Liver (tissue), 9 donors: ENCODE measurements around the gene ZSCAN10. TPM values are rescaled to one million over a fixed set of nuclear protein-coding genes. Genes with fewer than 3 reads are reported as not detected.

Source experiments
- DNase-seq: peaks from one replicate; pipeline ENCODE4 v3.0.0-alpha.2; 2017; ENCODE audit warnings: low spot score
- H3K27ac ChIP-seq, 2 donors: one replicate each; pipeline ENCODE4 v1.7.0; 2013; ENCODE audit warnings: inconsistent platforms in 2 of 2, low read length in 2 of 2, control low read depth in 1 of 2, low read depth in 1 of 2, mild to moderate bottlenecking in 1 of 2
- H3K27me3 ChIP-seq, 4 donors: one replicate each; pipeline versions ENCODE4 v1.6.1 to v1.7.0; 2013; ENCODE audit warnings: low read length in 3 of 4, inconsistent platforms in 1 of 4, mild to moderate bottlenecking in 1 of 4, moderate library complexity in 1 of 4; ENCODE audit not compliant: control insufficient read depth in 4 of 4, insufficient read depth in 4 of 4
- H3K36me3 ChIP-seq, 4 donors: one replicate each; pipeline versions ENCODE4 v1.6.1 to v1.7.0; 2013; ENCODE audit warnings: low read length in 3 of 4, mild to moderate bottlenecking in 3 of 4, low read depth in 1 of 4, moderate library complexity in 1 of 4; ENCODE audit not compliant: control insufficient read depth in 4 of 4, insufficient read depth in 3 of 4
- H3K4me1 ChIP-seq, 4 donors: one replicate each; pipeline versions ENCODE4 v1.6.1 to v1.7.0; 2013; ENCODE audit warnings: low read length in 3 of 4, mild to moderate bottlenecking in 3 of 4, moderate library complexity in 1 of 4; ENCODE audit not compliant: control insufficient read depth in 4 of 4, insufficient read depth in 4 of 4
- H3K4me3 ChIP-seq, 3 donors: one replicate each; pipeline versions ENCODE4 v1.6.1 to v1.7.0; 2013; ENCODE audit warnings: low read length in 3 of 3, control low read depth in 1 of 3, low read depth in 1 of 3, mild to moderate bottlenecking in 1 of 3
- H3K9ac ChIP-seq, 2 donors: one replicate each; pipeline ENCODE4 v1.7.0; 2013; ENCODE audit warnings: low read length in 2 of 2, mild to moderate bottlenecking in 2 of 2, moderate library complexity in 2 of 2, control low read depth in 1 of 2, low read depth in 1 of 2
- H3K9me3 ChIP-seq, 4 donors: one replicate each; pipeline versions ENCODE4 v1.6.1 to v1.7.0; 2013; ENCODE audit warnings: low read length in 3 of 4; ENCODE audit not compliant: control insufficient read depth in 4 of 4
- EGR1 ChIP-seq, 2 donors: IDR thresholded peaks; 2 replicates each; pipeline ENCODE4 v1.6.1; 2016 to 2018; ENCODE audit warnings: antibody characterized with exemption in 2 of 2, low read depth in 2 of 2
- FOXA1 ChIP-seq: IDR thresholded peaks from 2 replicates; pipeline ENCODE4 v1.6.1; 2016; ENCODE audit warnings: antibody characterized with exemption
- FOXA2 ChIP-seq: IDR thresholded peaks from 2 replicates; pipeline ENCODE4 v1.6.1; 2016; ENCODE audit warnings: antibody characterized with exemption
- GABPA ChIP-seq, 2 donors: IDR thresholded peaks in 1 of 2; conservative IDR thresholded peaks in 1 of 2; 2 replicates each; pipeline ENCODE4 v1.6.1; 2016; ENCODE audit warnings: antibody characterized with exemption in 2 of 2, mild to moderate bottlenecking in 1 of 2, moderate library complexity in 1 of 2
- HNF4G ChIP-seq: IDR thresholded peaks from 2 replicates; pipeline ENCODE4 v1.6.1; 2016; ENCODE audit warnings: antibody characterized with exemption
- NR2F2 ChIP-seq: IDR thresholded peaks from 2 replicates; pipeline ENCODE4 v1.6.1; 2016; ENCODE audit warnings: antibody characterized with exemption
- RAD21 ChIP-seq, 2 donors: IDR thresholded peaks; 2 replicates each; pipeline ENCODE4 v1.6.1; 2016; ENCODE audit warnings: antibody characterized with exemption in 2 of 2, mild to moderate bottlenecking in 2 of 2
- RXRA ChIP-seq, 2 donors: IDR thresholded peaks; 2 replicates each; pipeline ENCODE4 v1.6.1; 2017 to 2018; ENCODE audit warnings: antibody characterized with exemption in 2 of 2, mild to moderate bottlenecking in 1 of 2
- TAF1 ChIP-seq: conservative IDR thresholded peaks from 2 replicates; pipeline ENCODE4 v1.6.1; 2016; ENCODE audit warnings: antibody characterized with exemption, mild to moderate bottlenecking
- YY1 ChIP-seq: IDR thresholded peaks from 2 replicates; pipeline ENCODE4 v1.6.1; 2016; ENCODE audit warnings: antibody characterized with exemption, mild to moderate bottlenecking
- WGBS: extraction: QIAGEN DNeasy Blood & Tissue Kit; methylation state at CpG from one replicate; pipeline ENCODE4 v1.1.7; 2013; 5-methylcytosine and 5-hydroxymethylcytosine counted together
- polyA plus RNA-seq, 2 donors: library from polyadenylated mRNA; stranded (reverse) in 1 of 2; unstranded in 1 of 2; fragments of 200-250 nt in 1 of 2; fragments of >200 nt in 1 of 2; fragmentation: Nextera tagmentation in 1 of 2; extraction: Ambion mirVana in 1 of 2; gene quantifications; one replicate each; pipeline versions ENCODE4 v1.2.1 to v1.2.3, GENCODE V29; 2013 to 2015
- total RNA-seq, 2 donors: library from RNA; depleted of rRNA; stranded (reverse); fragments of >200 nt; gene quantifications; one replicate each; pipeline ENCODE4 v1.2.3, GENCODE V29; 2014
- TF ChIP-seq, protein P1 (sequence below): IDR thresholded peaks from 2 replicates; pipeline ENCODE4 v1.6.1; 2016; ENCODE audit warnings: antibody characterized with exemption
- TF ChIP-seq, protein P2 (sequence below): IDR thresholded peaks from 2 replicates; pipeline ENCODE4 v1.6.1; 2016; ENCODE audit warnings: antibody characterized with exemption
- TF ChIP-seq, protein P3 (sequence below): fragments of 150-350 bp; IDR thresholded peaks from 2 replicates; pipeline ENCODE4 v1.5.1; 2017; ENCODE audit warnings: improper control_type of control experiment, low read depth, low read length; ENCODE audit not compliant: missing input control
- TF ChIP-seq, protein P4 (sequence below): IDR thresholded peaks from 2 replicates; pipeline ENCODE4 v1.6.1; 2016; ENCODE audit warnings: antibody characterized with exemption
- TF ChIP-seq, protein P5 (sequence below): IDR thresholded peaks from 2 replicates; pipeline ENCODE4 v1.6.1; 2016; ENCODE audit warnings: antibody characterized with exemption, mild to moderate bottlenecking
- donor health status: healthy.
- donor health status: healthy.
- donor health status: healthy.
- donor health status: healthy.
- donor health status: healthy.

ZSCAN10 gene
- total and polyA plus RNA-seq, 4 donors: not detected

DNA sequence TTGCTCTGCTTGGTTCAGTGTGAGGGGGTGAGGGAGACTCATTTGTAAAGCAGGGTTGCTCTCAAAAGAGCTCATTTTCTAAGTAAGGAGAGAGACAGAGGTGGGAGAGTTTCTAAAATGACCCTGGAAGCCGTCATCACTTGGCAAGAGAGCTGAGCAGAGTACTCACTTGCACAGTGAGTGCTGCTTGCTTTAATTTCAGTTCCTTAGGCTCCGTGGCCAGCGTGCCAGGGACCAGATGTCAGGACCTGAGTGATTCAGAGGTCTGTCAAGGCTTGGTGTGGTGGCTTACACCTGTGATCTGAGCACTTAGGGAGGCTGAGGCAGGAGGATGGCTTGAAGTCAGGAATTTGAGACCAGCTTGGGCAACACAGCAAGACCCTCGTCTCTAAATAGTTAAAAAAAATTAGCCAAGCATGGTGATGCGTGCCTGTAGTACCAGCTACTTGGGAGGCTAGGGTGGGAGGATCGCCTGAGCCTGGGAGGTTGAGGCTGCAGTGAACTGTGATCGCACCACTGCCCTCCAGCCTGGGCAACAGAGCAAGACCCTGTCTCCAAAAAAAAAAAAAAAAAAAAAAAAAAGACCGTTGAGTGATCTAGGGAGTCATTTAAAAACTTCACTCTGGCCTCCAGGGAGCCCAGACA, 24.0 kb upstream of the ZSCAN10 start:
- Histone ChIP-seq H3K27ac (no peak overlapping the region), H3K36me3 (peaks cover 0 to 24% (median 1%) of the 10 kb centered on the region in 4 donors), H3K9ac (no peak overlapping the region), H3K4me3 (no peak overlapping the region), H3K4me1 (peaks cover 0 to 18% (median 11%) of the 10 kb centered on the region in 4 donors), H3K9me3 (no peaks in the 10 kb centered on the region), H3K27me3 (no peaks in the 10 kb centered on the region)
- TF ChIP-seq RXRA (IDR thresholded peaks at IDR 0.05) (no peak), RAD21 (IDR thresholded peaks at IDR 0.05) (no peak), NR2F2 (no peak), TAF1 (no peak), YY1 (no peak), FOXA2 (no peak), FOXA1 (no peak), EGR1 (IDR thresholded peaks at IDR 0.05; ENCODE audit: low read depth in 2 of 2) (no peak), GABPA (IDR thresholded peaks at IDR 0.05 in 1 of 2, conservative IDR thresholded peaks at IDR 0.05 in 1 of 2) (no peak), HNF4G (no peak)
- TF ChIP-seq, protein P1, sequence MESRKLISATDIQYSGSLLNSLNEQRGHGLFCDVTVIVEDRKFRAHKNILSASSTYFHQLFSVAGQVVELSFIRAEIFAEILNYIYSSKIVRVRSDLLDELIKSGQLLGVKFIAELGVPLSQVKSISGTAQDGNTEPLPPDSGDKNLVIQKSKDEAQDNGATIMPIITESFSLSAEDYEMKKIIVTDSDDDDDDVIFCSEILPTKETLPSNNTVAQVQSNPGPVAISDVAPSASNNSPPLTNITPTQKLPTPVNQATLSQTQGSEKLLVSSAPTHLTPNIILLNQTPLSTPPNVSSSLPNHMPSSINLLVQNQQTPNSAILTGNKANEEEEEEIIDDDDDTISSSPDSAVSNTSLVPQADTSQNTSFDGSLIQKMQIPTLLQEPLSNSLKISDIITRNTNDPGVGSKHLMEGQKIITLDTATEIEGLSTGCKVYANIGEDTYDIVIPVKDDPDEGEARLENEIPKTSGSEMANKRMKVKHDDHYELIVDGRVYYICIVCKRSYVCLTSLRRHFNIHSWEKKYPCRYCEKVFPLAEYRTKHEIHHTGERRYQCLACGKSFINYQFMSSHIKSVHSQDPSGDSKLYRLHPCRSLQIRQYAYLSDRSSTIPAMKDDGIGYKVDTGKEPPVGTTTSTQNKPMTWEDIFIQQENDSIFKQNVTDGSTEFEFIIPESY: no peak
- TF ChIP-seq, protein P2, sequence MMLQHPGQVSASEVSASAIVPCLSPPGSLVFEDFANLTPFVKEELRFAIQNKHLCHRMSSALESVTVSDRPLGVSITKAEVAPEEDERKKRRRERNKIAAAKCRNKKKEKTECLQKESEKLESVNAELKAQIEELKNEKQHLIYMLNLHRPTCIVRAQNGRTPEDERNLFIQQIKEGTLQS: no peak
- TF ChIP-seq, protein P3, sequence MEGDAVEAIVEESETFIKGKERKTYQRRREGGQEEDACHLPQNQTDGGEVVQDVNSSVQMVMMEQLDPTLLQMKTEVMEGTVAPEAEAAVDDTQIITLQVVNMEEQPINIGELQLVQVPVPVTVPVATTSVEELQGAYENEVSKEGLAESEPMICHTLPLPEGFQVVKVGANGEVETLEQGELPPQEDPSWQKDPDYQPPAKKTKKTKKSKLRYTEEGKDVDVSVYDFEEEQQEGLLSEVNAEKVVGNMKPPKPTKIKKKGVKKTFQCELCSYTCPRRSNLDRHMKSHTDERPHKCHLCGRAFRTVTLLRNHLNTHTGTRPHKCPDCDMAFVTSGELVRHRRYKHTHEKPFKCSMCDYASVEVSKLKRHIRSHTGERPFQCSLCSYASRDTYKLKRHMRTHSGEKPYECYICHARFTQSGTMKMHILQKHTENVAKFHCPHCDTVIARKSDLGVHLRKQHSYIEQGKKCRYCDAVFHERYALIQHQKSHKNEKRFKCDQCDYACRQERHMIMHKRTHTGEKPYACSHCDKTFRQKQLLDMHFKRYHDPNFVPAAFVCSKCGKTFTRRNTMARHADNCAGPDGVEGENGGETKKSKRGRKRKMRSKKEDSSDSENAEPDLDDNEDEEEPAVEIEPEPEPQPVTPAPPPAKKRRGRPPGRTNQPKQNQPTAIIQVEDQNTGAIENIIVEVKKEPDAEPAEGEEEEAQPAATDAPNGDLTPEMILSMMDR: no peak
- TF ChIP-seq, protein P4, sequence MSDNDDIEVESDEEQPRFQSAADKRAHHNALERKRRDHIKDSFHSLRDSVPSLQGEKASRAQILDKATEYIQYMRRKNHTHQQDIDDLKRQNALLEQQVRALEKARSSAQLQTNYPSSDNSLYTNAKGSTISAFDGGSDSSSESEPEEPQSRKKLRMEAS: no peak
- 66% methylated on average over 8 of the region's 8 CpGs for WGBS
- DNase-seq: no peak

DNA sequence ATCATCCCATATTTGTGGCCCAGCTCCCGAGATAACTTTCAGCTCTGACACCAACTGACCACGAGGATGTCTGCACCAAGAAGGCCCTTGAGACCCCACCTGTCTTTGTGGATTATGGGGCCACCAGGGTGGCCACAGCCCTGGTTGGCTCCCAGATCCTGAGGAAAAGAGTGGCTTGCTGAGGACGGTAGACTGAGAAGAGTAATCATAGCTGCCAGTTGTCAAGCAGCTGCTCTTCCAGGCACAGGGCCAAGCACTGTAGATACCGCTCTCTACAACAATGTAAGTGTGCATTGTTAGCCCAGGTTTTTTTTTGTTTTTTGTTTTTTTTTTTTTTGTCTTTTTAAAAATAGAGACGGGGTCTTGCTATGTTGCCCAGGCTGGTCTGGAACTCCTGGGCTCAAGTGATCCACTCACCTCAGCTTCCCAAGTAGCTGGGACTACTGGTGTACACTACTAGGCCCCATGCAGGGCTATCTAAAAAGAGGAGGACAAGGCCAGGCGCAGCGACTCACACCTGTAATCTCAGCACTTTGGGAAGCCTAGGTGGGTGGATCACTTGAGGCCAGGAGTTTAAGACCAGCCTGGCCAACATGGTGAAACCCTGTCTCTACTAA, 22.9 kb upstream of the ZSCAN10 start:
- no peak for DNase-seq
- Histone ChIP-seq H3K36me3 (peaks cover 0 to 25% (median 0%) of the 10 kb centered on the region in 4 donors), H3K4me1 (peaks cover 0 to 18% (median 11%) of the 10 kb centered on the region in 4 donors), H3K4me3 (no peak overlapping the region), H3K27me3 (no peaks in the 10 kb centered on the region), H3K9ac (no peak overlapping the region), H3K27ac (no peak overlapping the region), H3K9me3 (no peaks in the 10 kb centered on the region)
- 84% methylated on average over 7 of the region's 7 CpGs for WGBS
- no peak for TF ChIP-seq TAF1
- TF ChIP-seq YY1: no peak
- no peak for TF ChIP-seq FOXA2
- TF ChIP-seq, protein P5, sequence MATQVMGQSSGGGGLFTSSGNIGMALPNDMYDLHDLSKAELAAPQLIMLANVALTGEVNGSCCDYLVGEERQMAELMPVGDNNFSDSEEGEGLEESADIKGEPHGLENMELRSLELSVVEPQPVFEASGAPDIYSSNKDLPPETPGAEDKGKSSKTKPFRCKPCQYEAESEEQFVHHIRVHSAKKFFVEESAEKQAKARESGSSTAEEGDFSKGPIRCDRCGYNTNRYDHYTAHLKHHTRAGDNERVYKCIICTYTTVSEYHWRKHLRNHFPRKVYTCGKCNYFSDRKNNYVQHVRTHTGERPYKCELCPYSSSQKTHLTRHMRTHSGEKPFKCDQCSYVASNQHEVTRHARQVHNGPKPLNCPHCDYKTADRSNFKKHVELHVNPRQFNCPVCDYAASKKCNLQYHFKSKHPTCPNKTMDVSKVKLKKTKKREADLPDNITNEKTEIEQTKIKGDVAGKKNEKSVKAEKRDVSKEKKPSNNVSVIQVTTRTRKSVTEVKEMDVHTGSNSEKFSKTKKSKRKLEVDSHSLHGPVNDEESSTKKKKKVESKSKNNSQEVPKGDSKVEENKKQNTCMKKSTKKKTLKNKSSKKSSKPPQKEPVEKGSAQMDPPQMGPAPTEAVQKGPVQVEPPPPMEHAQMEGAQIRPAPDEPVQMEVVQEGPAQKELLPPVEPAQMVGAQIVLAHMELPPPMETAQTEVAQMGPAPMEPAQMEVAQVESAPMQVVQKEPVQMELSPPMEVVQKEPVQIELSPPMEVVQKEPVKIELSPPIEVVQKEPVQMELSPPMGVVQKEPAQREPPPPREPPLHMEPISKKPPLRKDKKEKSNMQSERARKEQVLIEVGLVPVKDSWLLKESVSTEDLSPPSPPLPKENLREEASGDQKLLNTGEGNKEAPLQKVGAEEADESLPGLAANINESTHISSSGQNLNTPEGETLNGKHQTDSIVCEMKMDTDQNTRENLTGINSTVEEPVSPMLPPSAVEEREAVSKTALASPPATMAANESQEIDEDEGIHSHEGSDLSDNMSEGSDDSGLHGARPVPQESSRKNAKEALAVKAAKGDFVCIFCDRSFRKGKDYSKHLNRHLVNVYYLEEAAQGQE: no peak
- TF ChIP-seq, protein P4: no peak
